Esophagus muscularis mucosa (tissue), 4 donors: ENCODE results near the gene SYNDIG1. TPM values are rescaled to one million over a fixed set of nuclear protein-coding genes. Genes with fewer than 3 reads are reported as not detected.

Source experiments
- DNase-seq: peaks from one replicate; pipeline ENCODE4 v3.0.0-alpha.2; 2017; ENCODE audit errors: extremely low spot score
- H3K27ac ChIP-seq, 4 donors: fragments of 200-600 bp; sonication (generic); replicated peaks in 1 of 4; 1 replicate in 3 of 4; 2 replicates in 1 of 4; pipeline ENCODE4 v1.5.1; 2016 to 2019; ENCODE audit warnings: mild to moderate bottlenecking in 1 of 4
- H3K27me3 ChIP-seq, 4 donors: fragments of 200-600 bp; sonication (generic); one replicate each; pipeline versions ENCODE4 v1.5.1 to v1.6.0; 2016 to 2019
- H3K36me3 ChIP-seq, 4 donors: fragments of 200-600 bp; sonication (generic); one replicate each; pipeline ENCODE4 v1.5.1; 2016 to 2019
- H3K4me1 ChIP-seq, 4 donors: fragments of 200-600 bp; sonication (generic); one replicate each; pipeline ENCODE4 v1.5.1; 2016 to 2019
- H3K4me3 ChIP-seq, 4 donors: fragments of 200-600 bp; sonication (generic); 1 replicate in 2 of 4; 2 replicates in 2 of 4; pipeline ENCODE4 v1.5.1; 2016 to 2019; ENCODE audit warnings: mild to moderate bottlenecking in 4 of 4, moderate library complexity in 1 of 4
- H3K9me3 ChIP-seq, 4 donors: fragments of 200-600 bp; sonication (generic); 1 replicate in 3 of 4; 2 replicates in 1 of 4; pipeline ENCODE4 v1.5.1; 2016 to 2019
- CTCF ChIP-seq, 3 experiments: fragments of 200-600 bp in 2 of 3; fragments of 450-650 bp in 1 of 3; sonication (generic) in 2 of 3; IDR thresholded peaks; one replicate each; pipeline ENCODE4 v1.5.1; 2017 to 2019; ENCODE audit warnings: antibody characterized with exemption in 3 of 3, mild to moderate bottlenecking in 2 of 3, moderate library complexity in 1 of 3
- EP300 ChIP-seq: sonication (generic); formaldehyde crosslinking; IDR thresholded peaks from one replicate; pipeline ENCODE4 v1.6.1; 2017; ENCODE audit warnings: antibody characterized with exemption
- POLR2A ChIP-seq: fragments of 450-650 bp; IDR thresholded peaks from one replicate; pipeline ENCODE4 v1.6.1; 2017; ENCODE audit warnings: antibody characterized with exemption, moderate library complexity, mild to moderate bottlenecking, low read depth
- POLR2AphosphoS5 ChIP-seq, 2 donors: sonication (generic); formaldehyde crosslinking; IDR thresholded peaks; one replicate each; pipeline ENCODE4 v1.6.1; 2017; ENCODE audit warnings: antibody characterized with exemption in 2 of 2
- whole genome bisulfite sequencing: methylation state at CpG from one replicate; pipeline ENCODE4 v1.1.5; 2018; 5-methylcytosine and 5-hydroxymethylcytosine counted together
- intact Hi-C: fragments of 100-400 bp; cut with DNase I; formaldehyde crosslinking; loops from one replicate; pipeline ENCODE4 v1.15.1; 2023
- total RNA-seq, 4 donors: library from RNA; depleted of rRNA; stranded (reverse); fragments of >200 nt; gene quantifications; one replicate each; pipeline versions ENCODE4 v1.1.0 to v1.2.1, GENCODE V29; 2016

SYNDIG1 gene
- total RNA-seq, 4 donors from 2014 or later, result not detected

- intact Hi-C loops, result no loop called here
- Histone ChIP-seq H3K4me1 (peaks cover 0 to 5% (median 0%) of the 10 kb centered on the region in 4 donors), H3K9me3 (peaks cover 0 to 13% (median 4%) of the 10 kb centered on the region in 4 donors), H3K27me3 (peaks cover 0 to 5% (median 0%) of the 10 kb centered on the region in 4 donors), H3K36me3 (no peaks in the 10 kb centered on the region), H3K27ac (no peak overlapping the region), H3K4me3 (no peak overlapping the region)
- TF ChIP-seq POLR2A, result no peak
- TF ChIP-seq EP300, result no peak
- TF ChIP-seq POLR2AphosphoS5 (IDR thresholded peaks at IDR 0.05), result no peak
- TF ChIP-seq CTCF (IDR thresholded peaks at IDR 0.05), result no peak
- DNase-seq, result no peak
- 96% methylated on average over 5 of the region's 6 CpGs for WGBS
Observed at GRCh38 chr20:24640686-24641085, 171.3 kb downstream of the SYNDIG1 start.

GRCh38 chr20:24643731-24644626 is 174.6 kb downstream of the SYNDIG1 start:
- TF ChIP-seq CTCF (IDR thresholded peaks at IDR 0.05), result no peak
- no peak for TF ChIP-seq POLR2A
- no peak for TF ChIP-seq EP300
- no peak for TF ChIP-seq POLR2AphosphoS5 (IDR thresholded peaks at IDR 0.05)
- WGBS, result 95% methylated on average over 2 of the region's 2 CpGs
- H3K27me3 ChIP-seq, result peaks cover 0 to 10% (median 0%) of the 10 kb centered on the region in 4 donors
- H3K36me3 ChIP-seq, result no peaks in the 10 kb centered on the region
- H3K9me3 ChIP-seq, result peaks cover 0 to 13% (median 4%) of the 10 kb centered on the region in 4 donors
- no peaks in the 10 kb centered on the region for H3K4me1 ChIP-seq
- H3K4me3 ChIP-seq, result no peak overlapping the region
- no peak for DNase-seq
- no peak overlapping the region for H3K27ac ChIP-seq
- intact Hi-C loops, result no loop called here

GRCh38 chr20:24646321-24646720 is 176.9 kb downstream of the SYNDIG1 start:
- H3K36me3 ChIP-seq, result no peaks in the 10 kb centered on the region
- peaks cover 0 to 13% (median 4%) of the 10 kb centered on the region in 4 donors for H3K9me3 ChIP-seq
- no peak for DNase-seq
- WGBS, result 77% methylated on average over 10 of the region's 10 CpGs
- intact Hi-C loops, result no loop called here
- H3K27me3 ChIP-seq, result peaks cover 0 to 10% (median 0%) of the 10 kb centered on the region in 4 donors
- TF ChIP-seq POLR2A (no peak), EP300 (no peak), CTCF (IDR thresholded peaks at IDR 0.05) (no peak), POLR2AphosphoS5 (IDR thresholded peaks at IDR 0.05) (no peak)
- no peak overlapping the region for H3K27ac ChIP-seq
- peaks cover 0 to 7% (median 3%) of the 10 kb centered on the region in 4 donors for H3K4me1 ChIP-seq
- no peak overlapping the region for H3K4me3 ChIP-seq

- peaks cover 0 to 8% (median 0%) of the 10 kb centered on the region in 4 donors for H3K27me3 ChIP-seq
Observed at GRCh38 chr20:24647713-24648112, 178.3 kb downstream of the SYNDIG1 start.

More at GRCh38 chr20:24647713-24648112, 178.3 kb downstream of the SYNDIG1 start:
- intact Hi-C loops, result no loop called here
- peaks cover 0 to 9% (median 4%) of the 10 kb centered on the region in 4 donors for H3K9me3 ChIP-seq
- no peak overlapping the region for H3K27ac ChIP-seq
- TF ChIP-seq POLR2A (no peak), CTCF (IDR thresholded peaks at IDR 0.05) (no peak), EP300 (no peak), POLR2AphosphoS5 (IDR thresholded peaks at IDR 0.05) (no peak)
- 38% methylated on average over 1 of the region's 2 CpGs for WGBS
- DNase-seq, result no peak
- H3K36me3 ChIP-seq, result no peaks in the 10 kb centered on the region
- H3K4me3 ChIP-seq, result no peak overlapping the region
- H3K4me1 ChIP-seq, result peaks cover 0 to 7% (median 3%) of the 10 kb centered on the region in 4 donors
